ENCODE results near the gene KCND3.
A peak's percentile ranks its signal among the peaks of the same experiment; 100 is the strongest.

KCND3 gene

DNA sequence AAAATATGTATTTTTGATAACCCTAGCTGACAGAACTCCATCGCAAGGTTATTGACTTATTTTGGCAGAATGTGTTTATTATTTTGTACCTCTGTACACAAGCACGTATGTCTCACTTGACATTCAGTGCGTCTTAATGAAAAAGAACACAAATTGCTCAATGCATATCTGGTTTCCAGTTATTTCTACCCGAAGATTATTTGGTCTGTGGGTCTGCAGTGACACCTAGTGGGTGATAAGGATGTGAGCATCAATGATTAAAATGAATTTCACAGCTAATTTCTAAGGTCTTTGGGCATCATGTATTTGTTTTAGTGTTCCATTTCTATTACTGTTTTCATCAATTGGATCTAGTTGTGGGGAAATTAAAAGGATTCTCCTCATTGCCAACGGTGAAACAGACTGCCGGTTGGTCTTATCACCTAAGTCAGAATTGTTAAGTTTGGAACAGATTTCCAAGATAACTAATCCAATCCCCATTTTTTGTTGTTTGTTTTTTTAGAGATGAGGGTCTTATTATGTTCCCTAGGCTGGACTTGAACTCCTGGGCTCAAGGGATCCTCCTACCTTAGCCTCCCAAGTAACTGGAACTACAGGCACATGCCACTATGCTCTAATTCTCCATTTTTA is 219.8 kb downstream of the KCND3 start:
- in situ Hi-C loops (cut with MboI; ENCODE audit: low pct_unique_long_range_greater_than_20kb, low sequenced_read_pairs) = loop anchor here (10.0 kb wide), 1 partner anchor 545 kb away; the partner anchor contains the start of gene CHI3L2
- DNase-seq = peak; percentile 50

GRCh38 chr1:111768625-111769024 is 220.8 kb downstream of the KCND3 start:
- in situ Hi-C loops (cut with MboI; ENCODE audit: low pct_unique_long_range_greater_than_20kb, low sequenced_read_pairs) = loop anchor here (10.0 kb wide), 1 partner anchor 544 kb away; the partner anchor contains the start of gene CHI3L2
- no peak for DNase-seq

DNA sequence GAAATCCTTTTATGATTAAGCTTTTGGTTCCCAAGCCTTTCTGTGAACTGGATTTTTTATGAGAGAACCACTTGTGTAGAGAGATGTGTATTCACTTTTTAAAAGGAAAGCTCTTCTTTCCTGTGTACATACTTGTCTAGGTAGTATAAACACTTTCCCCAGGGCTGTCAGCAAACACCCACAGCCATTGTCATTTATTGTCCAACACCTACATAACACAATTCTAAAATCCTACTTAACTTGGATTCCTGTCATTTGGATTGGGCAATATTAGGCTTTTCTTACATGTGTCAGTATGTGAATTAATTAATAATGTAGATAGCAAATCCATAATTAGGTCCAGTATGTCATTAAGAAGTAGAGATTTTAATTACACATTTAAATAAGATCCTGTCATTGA is 221.4 kb downstream of the KCND3 start:
- in situ Hi-C loops (cut with MboI; ENCODE audit: low pct_unique_long_range_greater_than_20kb, low sequenced_read_pairs) = loop anchor here (10.0 kb wide), 1 partner anchor 543 kb away; the partner anchor contains the start of gene CHI3L2
- no peak for DNase-seq

- no peak for DNase-seq
- in situ Hi-C loops (cut with MboI; ENCODE audit: low pct_unique_long_range_greater_than_20kb, low sequenced_read_pairs) = loop anchor here (10.0 kb wide), 1 partner anchor 538 kb away; the partner anchor contains the start of gene CHI3L2
These were observed 227.1 kb downstream of the KCND3 start for GRCh38 chr1:111762332-111762731.

- DNase-seq = no peak
- in situ Hi-C loops (cut with MboI; ENCODE audit: low pct_unique_long_range_greater_than_20kb, low sequenced_read_pairs) = loop anchor here (10.0 kb wide), 1 partner anchor 537 kb away; the partner anchor contains the start of gene CHI3L2
These were observed 227.8 kb downstream of the KCND3 start for GRCh38 chr1:111761717-111762116.

GRCh38 chr1:111758373-111758772 is 231.1 kb downstream of the KCND3 start:
- peak; percentile 53 for DNase-seq
- in situ Hi-C loops (cut with MboI; ENCODE audit: low pct_unique_long_range_greater_than_20kb, low sequenced_read_pairs) = no loop called here

DNA sequence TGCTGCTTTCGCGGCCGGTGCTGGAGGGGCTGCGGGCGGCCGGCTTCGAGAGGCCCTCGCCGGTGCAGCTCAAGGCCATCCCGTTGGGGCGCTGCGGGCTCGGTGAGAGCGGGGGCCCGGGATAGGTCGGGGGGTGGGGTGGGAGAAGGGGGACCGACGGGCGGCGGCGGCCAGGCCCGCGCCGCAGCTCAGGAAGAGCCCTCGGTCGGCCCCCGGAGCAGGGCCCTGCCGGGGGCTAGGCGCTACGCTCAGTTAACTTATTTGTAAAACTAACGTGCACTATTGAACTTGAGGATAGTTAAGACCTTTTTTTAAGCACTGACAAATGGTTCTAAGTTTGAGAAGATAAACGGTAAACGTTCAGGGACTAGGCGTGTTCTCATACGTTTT is 233.3 kb downstream of the KCND3 start:
- in situ Hi-C loops (cut with MboI; ENCODE audit: low pct_unique_long_range_greater_than_20kb, low sequenced_read_pairs) = no loop called here
- DNase-seq = no peak

DNA sequence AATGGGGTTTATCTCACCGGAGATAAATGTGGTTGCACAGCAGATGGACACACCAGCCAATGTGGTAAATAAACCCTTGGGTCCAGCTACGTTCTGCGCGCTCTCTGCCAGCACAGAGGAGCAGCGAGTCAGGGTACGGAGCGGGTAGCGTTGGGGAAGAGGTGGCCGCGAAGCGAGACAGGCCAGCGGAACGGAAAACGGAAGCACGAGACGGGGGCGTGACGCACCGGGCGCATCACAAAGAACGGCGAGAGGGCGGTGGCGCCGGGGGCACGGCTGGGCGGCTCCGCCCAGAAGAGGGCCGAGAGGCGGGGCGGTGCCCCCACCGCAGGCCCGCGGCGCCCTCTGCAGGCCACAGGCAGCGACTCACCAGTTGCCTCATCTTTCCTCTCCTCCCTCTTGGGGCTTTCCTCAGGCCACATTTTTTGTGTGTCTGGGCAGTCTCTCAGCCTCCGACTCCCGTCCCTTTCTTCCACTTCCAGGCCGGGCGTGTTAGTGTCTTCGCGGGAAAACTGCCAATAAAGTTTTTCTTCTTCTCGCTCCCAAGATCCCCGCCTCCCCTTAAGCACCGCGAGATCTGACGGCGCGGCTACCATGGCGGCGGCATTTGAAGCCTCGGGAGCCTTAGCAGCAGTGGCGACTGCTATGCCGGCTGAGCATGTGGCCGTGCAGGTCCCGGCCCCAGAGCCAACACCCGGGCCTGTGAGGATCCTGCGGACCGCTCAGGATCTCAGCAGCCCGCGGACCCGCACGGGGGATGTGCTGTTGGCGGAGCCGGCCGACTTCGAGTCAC is 233.9 kb downstream of the KCND3 start, which contains the start of gene DDX20:
DDX20 (plus strand) TSS at position 571 of the 793 bp plus-strand sequence; CDS start at position 595, 24 bp downstream.
- DNase-seq = peak; percentile 98
- in situ Hi-C loops (cut with MboI; ENCODE audit: low pct_unique_long_range_greater_than_20kb, low sequenced_read_pairs) = no loop called here

GRCh38 chr1:111754984-111755330 is 234.5 kb downstream of the KCND3 start:
- in situ Hi-C loops (cut with MboI; ENCODE audit: low pct_unique_long_range_greater_than_20kb, low sequenced_read_pairs) = no loop called here
- DNase-seq = no peak

- in situ Hi-C loops (cut with MboI; ENCODE audit: low pct_unique_long_range_greater_than_20kb, low sequenced_read_pairs) = no loop called here
- DNase-seq = no peak
These were observed 237.4 kb downstream of the KCND3 start for GRCh38 chr1:111751906-111752575.

- no peak for DNase-seq
- in situ Hi-C loops (cut with MboI; ENCODE audit: low pct_unique_long_range_greater_than_20kb, low sequenced_read_pairs) = no loop called here
These were observed 238.6 kb downstream of the KCND3 start for GRCh38 chr1:111750856-111751255.

DNA sequence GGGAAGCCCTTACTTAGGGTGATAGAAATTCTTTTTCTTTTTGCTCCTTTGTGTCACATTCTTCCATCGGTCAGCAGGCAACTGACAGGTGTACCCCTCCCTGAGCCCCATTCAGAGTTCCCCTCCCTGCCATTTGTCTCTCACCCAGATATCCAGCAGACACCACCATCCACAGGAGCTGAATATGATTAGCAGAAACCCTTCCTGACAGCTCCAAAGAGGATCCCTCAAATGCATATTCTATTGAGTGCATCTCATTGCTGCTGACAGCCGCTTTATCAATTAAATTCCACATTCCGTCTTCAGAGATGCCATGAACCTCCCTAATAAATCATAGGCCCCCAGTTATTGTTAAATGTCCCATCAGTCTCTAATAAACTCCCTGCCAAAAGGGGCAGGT is 239.8 kb downstream of the KCND3 start:
- DNase-seq = no peak
- in situ Hi-C loops (cut with MboI; ENCODE audit: low pct_unique_long_range_greater_than_20kb, low sequenced_read_pairs) = no loop called here

DNA sequence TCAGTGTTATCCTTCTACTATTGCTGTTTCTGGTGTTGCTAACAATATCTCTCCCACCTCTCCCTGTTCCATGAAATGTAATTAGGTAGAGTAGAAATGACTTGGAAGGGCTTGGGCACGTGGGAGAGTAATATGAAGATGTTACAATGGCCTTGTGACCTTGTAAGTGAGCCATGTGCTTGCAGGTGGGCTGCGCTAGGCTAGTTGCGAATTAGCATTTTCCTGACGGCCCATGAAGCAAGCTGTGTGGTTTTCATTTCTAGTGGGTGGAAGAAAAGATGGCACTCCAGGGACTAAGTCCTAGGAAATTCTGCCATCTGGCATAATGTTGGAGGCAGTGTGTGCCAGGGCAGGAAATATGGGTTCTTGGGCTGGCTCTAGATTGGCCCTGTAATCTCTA is 241.5 kb downstream of the KCND3 start:
- in situ Hi-C loops (cut with MboI; ENCODE audit: low pct_unique_long_range_greater_than_20kb, low sequenced_read_pairs) = no loop called here

DNA sequence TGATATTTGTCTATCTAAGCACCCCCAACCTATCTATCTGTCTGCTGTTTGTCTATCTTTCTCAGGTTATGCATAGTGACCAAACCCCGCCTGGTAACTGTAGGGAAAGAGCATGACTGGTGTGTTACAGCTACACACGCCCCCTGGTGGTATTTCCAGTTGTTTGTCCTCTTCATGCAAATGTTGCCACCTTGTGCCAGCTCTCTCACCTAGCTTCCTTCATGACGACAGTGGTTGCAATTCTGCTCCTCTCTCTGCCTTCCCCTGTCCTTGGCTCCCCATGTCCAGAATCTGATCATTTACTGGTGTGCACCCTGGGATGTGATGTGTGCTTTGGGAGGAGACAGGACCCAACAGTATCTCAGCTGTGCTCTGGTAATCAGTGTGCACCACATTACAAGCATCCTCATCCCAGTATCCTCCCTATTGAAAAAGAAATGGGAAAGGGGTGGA is 242.2 kb downstream of the KCND3 start:
- DNase-seq = peak; percentile 76

More for the DNA sequence above, 241.5 kb downstream of the KCND3 start:
- DNase-seq = no peak

DNA sequence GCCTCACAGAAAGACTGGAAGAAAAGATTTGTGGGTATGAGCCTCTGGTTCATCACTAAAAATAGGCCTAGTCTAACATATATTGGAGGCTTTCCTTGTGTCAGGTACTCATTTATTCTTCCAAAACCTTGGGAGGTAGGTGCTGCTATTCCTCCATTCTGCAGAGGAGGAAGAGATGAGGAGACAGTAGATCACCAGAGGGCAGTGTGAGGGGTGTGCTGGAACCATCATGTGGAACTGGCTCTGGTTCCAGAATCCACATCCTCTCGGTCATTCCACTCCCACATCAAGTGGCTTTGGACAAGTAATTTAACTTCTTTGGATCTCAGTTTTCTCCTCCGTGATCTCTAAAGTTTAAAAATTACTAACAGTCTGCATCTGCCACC is 242.9 kb downstream of the KCND3 start:
- no peak for DNase-seq
- in situ Hi-C loops (cut with MboI; ENCODE audit: low pct_unique_long_range_greater_than_20kb, low sequenced_read_pairs) = no loop called here

More for the DNA sequence above, 242.2 kb downstream of the KCND3 start:
- in situ Hi-C loops (cut with MboI; ENCODE audit: low pct_unique_long_range_greater_than_20kb, low sequenced_read_pairs) = no loop called here

DNA sequence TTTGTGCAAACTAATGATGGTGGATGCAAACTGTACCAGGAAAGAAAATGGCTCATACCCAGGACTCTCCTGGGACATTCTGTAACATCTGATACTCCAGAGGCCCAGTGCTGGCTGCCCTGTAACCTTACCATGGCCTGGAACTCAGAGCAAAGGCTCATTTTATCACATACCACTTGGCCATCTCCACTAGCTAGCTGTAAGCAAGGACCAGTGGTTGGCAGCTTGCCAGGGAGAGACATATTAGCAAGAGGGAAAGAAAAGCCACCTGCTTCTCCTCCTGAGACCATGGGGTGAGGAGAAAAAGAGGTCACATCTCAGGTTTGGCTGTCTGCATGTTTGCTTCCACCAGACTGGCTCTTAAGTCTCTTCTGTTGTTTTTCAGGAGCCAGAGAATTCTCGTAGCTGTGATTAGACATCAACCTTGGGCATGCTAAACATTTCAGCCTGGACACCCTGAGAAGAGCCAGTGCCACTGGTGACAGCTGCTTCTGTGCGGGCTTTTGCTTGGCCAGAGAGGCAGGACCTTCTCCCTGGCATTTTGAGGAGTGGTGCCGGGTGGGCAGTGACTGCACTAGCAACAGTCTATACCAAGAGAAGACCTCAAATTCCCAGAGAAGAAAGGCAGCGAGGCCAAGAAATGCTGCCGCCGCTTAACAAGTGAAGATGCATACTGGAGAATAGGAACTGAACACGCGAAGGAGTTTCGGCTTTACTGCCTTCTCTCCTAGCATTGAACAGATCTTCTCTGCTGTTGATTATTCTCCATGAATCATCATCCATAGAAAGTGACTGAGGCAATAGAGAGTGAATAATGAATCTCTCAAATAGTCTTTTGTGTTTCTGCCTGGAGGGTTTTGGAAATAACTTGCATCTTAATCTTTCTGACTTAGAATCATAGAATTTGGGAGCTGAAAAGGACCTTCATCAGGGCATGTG is 243.5 kb downstream of the KCND3 start:
- DNase-seq = no peak
- in situ Hi-C loops (cut with MboI; ENCODE audit: low pct_unique_long_range_greater_than_20kb, low sequenced_read_pairs) = no loop called here

- in situ Hi-C loops (cut with MboI; ENCODE audit: low pct_unique_long_range_greater_than_20kb, low sequenced_read_pairs) = no loop called here
These were observed 245.8 kb downstream of the KCND3 start for GRCh38 chr1:111743679-111744101.

GRCh38 chr1:111742938-111743549 is 246.4 kb downstream of the KCND3 start:
- in situ Hi-C loops (cut with MboI; ENCODE audit: low pct_unique_long_range_greater_than_20kb, low sequenced_read_pairs) = no loop called here

More at GRCh38 chr1:111743679-111744101, 245.8 kb downstream of the KCND3 start:
- DNase-seq = no peak

More at GRCh38 chr1:111742938-111743549, 246.4 kb downstream of the KCND3 start:
- DNase-seq = no peak
